UCSD-AML1 (cell line): ENCODE measurements around the gene PIP4K2C.
"Not testable (repeated sequence)": the region's sequence is repeated elsewhere in the genome, so short reads cannot be mapped to it uniquely, and the experiment has no call there.

Source experiments
- DNase-seq: peaks from one replicate; lab custom pipeline; 2025; ENCODE audit not compliant: unreplicated experiment; lab: John Stamatoyannopoulos, UW

The PIP4K2C gene

DNA sequence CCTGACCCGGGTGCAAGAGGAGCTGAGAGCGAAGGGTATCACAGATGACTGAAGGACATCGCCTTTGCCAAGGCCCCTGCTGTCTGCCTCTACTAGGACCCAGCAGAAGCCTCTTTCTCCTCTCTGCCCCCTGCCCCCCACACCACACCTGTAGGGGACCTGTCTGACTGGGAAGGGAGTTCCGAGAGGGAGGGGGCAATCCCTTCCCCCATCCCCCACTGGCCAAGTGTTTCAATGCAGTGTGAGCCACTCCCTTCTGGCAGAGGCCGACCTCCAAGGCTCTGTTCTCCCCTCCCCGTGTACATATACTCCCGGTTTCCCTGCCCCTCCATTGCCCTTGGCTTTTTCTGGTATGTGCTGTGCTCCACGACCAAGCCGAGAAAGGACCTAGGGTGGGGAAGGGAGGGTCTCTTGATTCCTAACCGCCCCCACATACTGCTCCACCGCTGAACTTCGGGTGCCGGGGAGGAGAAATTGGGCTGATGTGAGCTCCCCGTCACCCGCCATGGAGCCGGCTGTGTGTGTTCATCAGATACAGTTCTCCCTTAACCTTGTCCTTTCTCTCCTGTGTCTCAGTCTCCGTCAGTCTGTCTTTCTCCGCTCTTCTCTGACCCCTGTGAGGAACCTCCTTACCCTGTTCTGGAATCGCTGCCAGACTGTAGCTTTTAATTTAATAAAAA, 18.2 kb downstream of the PIP4K2C start:
- no peak for DNase-seq

DNA sequence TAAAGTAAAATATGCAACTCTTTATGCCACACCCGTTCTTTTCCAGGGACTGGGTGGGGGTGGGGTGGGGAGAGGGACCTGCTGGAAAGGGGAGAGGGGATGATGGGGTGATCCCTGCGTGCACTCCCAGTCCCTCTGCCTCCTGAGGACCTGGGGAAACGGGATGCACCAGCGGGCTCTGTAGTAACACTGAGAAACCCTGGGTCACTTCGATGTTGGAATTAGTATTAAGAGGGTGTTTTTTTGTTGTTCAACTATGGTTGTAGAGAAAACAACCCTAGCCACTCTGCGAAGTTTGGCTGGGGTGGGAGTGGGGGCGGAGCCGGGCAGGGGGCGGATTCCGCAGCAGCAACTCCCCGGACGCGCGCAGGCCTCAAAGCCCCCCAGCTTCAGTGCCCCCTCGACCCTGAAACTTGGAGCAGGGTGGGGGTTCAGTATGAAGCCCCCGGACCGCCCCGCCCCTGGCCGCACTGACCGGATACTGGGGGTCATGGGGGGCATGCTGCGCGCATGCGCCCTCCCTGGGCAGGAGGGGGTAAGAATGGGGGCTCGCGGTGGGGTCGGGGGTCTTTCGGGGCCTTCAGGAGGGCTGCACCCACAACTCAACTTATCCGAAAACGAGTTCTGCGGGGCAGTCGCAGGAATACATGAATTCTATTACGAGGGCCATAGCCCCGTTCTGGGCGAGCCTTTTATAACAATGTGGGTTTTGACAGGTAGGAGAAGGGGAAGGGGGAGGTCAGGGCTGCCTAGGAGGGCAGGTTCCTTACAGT, 19.0 kb downstream of the PIP4K2C start:
- no peak for DNase-seq

DNA sequence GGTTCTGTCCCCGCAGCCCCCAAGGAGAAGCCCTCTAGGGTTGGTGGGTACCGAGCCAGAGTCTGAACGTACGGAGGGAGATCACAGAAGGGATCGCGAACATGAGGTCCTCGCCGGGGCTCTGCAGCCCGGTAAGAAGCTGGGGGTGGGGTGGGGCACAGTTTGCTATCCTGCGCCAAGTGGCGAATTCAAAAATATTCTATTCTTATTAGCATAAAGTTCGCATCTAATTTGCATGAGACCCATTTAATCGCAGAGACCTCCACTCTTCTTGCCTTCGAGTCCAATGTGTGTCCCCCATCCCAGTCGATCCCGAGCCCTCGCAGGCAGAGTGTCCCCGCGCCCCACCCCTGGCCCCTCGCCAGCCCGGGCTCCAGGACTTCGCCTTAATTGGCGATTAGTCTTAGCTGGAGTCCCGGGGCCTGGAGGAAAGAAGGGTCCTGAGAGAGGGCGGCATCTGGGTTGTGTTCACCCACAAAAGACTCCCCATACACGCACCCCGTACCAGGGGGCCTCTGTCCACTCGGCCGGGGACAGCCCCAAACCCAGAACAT, 19.6 kb downstream of the PIP4K2C start:
- no peak for DNase-seq

DNA sequence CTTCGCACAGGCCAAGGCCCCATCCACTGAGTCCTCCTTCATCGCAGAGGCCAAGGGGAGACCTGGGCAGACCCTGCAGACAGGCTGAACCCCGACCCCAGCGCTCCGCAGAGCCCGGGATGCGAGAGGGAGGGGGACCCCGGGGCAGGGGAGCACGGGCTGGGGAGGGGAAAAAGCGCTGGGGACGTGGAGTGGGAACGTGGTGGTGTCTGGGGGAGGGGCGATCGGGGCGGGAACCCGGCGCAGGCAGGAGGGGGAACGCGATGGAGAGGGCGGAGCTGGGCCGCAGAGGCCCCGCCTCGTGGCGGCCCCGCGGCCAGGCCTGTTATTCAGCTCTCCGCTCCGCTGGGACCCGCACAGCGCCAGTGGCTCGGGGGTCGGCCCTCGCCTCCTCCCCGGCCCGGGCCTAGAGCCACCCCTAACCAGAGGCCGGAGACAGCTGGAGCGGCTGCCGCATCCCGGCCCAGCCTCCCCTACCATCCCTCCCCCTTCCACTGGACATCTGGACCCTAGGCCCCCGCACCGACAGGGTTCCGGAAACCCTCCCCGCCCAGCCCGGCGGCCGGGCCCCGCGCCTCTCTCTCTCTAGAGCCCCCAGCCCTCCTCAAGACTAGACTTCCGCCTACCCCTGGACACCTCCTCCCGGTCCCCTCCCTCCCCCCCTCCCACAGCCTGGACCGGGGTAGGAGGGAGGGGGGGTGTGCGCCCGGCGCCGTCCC, 20.3 kb downstream of the PIP4K2C start, which contains the start of gene ARHGEF25:
Gene ARHGEF25 (plus strand): TSS at position 328 of the 719 bp plus-strand sequence. CDS start 460 bp downstream, outside the sequence.
- DNase-seq = peak; percentile 28

DNA sequence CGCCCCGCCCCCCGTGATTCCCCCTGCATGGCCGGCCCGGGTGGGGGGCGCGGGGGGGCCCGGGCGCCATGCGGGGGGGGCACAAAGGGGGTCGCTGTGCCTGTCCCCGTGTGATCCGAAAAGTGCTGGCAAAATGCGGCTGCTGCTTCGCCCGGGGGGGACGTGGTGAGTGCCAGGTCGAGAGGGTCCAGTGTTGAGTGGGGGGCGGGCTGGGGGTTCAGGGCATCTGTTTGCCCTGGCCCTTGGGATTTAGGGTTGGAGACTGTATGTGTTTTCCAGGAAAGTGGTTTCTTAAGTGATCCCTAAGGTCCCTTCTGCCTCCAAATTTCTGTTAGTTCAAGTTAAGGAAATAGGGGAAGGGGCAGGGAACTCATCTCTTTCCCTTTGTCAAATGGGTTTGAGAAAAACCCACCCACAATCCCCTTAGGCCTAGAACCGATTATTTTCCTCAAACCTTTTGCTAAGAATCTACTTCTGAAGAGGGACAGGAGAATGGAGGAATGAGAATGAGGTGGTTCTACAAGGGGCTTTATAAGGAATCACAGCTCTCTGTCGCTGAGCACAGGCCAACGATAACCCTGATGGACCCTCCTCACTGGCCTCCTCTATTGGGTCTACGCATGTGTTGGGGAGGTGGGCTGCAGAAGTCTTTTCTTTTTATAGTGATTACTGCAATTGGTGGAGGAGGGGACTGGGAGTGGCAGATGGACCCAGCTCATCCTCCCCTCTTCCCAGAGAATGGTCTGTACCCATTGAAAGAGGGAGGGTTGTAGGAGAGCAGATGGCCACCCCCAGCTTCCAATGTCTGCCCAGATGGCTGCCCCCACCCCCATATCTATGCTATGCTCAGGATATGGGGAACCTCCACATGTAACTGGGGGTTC, 21.1 kb downstream of the PIP4K2C start:
- no peak for DNase-seq

DNA sequence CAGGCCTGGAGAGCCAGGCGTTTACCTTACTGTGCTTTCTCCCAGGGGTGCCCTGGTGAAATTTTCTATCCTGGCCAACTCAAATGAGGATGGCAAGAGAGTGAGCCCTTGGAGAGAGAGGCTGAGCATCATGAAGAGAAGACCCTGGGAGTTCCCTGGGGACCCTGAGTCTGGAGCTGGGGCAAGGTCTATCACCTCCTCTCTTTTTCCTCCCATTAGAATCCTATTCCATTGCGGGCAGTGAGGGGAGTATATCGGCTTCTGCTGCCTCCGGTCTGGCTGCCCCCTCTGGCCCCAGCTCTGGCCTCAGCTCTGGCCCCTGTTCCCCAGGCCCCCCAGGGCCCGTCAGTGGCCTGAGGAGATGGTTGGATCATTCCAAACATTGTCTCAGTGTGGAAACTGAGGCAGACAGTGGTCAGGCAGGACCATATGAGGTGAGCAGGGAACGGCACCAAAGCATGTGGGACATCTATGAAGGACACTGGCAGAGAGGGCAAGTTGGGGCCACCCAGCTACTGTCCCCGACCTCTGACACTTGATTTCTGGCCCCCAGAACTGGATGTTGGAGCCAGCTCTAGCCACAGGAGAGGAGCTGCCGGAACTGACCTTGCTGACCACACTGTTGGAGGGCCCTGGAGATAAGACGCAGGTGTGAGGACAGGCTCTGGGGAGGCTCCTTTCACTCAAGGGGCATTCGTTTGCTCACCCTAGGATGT, 21.9 kb downstream of the PIP4K2C start:
- no peak for DNase-seq

DNA sequence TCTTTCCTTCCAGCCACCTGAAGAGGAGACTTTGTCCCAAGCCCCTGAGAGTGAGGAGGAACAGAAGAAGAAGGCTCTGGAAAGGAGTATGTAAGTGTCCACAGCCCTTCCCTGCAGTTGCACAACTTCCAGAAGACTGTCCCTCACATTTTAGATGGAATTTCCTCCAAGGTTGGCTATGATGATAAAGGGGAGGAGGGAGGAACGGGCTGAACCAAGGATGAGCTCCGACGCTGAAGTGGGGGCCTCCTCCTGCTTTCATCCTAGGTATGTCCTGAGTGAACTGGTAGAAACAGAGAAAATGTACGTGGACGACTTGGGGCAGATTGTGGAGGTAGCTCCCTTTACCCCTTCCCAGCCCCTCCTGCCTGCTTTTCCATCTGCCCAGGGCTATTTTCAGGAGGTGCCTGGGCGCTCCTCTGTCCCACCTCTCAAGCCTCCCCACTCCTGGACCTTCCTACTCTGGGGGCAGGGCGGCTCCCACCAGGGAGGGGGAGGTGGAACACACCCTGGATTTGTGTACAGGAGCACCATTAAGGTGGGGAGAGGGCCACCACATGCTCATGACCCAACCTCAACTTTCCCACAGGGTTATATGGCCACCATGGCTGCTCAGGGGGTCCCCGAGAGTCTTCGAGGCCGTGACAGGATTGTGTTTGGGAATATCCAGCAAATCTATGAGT, 22.6 kb downstream of the PIP4K2C start:
- DNase-seq = no peak

DNA sequence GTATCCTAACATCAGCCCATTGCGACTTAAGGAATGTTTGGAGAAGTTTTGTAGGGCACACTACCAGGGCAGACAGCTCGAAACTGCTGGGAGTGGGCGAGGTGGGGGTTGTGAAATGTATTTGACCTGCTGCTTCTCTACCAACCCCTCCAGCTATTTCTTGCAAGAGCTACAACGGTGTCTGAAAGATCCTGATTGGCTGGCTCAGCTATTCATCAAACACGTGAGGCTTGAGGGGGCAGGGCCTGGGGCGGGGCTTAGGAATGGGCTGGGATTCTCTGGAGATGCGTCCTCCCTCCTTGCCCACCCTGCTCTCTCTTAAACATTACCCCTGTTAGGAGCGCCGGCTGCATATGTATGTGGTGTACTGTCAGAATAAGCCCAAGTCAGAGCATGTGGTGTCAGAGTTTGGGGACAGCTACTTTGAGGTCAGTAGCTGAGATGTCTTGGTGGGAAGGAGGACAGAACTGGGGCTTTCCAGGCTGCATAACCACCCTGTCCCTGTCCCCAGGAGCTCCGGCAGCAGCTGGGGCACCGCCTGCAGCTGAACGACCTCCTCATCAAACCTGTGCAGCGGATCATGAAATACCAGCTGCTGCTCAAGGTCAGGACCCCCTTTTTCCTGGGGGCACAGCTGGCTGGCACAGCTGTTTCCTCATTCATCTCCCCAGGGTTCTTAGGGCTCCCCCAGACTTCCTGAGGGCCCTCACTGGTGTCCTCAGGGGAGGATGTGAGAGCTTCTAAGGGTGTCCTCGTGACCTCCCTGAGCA, 23.4 kb downstream of the PIP4K2C start:
- DNase-seq = no peak

DNA sequence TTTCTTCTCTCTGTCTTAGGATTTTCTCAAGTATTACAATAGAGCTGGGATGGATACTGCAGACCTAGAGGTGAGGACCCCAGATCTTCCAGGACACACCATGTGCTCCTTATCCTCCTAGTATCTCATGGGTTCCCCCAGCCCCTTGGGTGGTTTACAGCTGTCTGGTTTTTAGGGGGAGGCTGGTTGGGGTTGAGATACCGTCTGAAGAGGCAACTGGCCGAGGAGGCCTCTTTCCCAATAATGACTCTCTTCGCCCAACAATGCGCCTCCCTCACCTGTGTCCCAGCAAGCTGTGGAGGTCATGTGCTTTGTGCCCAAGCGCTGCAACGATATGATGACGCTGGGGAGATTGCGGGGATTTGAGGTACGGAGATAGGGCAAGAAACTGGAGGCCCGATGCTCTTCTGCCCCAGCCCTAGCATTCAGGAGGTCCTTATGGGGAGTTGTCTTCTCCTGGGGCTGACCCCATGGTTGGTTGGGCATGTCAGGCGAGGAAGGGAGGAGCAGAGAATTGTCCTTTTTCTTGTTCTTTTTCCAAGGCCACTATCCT, 24.0 kb downstream of the PIP4K2C start:
- no peak for DNase-seq

DNA sequence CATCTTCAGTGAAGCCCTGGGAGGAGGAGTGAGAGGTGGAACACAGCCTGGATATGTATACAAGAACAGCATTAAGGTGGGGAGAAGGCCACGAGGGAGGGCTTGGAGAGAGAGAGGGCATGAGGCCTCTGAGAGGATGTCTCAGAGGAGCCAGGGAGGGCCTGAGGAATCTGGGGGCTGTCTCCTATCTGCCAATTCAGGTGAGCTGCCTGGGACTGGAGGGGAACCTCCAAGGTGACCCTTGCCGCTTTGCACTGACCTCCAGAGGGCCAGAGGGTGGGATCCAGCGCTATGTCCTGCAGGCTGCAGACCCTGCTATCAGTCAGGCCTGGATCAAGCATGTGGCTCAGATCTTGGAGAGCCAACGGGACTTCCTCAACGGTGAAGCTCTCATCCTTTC, 24.6 kb downstream of the PIP4K2C start:
- DNase-seq = no peak

DNA sequence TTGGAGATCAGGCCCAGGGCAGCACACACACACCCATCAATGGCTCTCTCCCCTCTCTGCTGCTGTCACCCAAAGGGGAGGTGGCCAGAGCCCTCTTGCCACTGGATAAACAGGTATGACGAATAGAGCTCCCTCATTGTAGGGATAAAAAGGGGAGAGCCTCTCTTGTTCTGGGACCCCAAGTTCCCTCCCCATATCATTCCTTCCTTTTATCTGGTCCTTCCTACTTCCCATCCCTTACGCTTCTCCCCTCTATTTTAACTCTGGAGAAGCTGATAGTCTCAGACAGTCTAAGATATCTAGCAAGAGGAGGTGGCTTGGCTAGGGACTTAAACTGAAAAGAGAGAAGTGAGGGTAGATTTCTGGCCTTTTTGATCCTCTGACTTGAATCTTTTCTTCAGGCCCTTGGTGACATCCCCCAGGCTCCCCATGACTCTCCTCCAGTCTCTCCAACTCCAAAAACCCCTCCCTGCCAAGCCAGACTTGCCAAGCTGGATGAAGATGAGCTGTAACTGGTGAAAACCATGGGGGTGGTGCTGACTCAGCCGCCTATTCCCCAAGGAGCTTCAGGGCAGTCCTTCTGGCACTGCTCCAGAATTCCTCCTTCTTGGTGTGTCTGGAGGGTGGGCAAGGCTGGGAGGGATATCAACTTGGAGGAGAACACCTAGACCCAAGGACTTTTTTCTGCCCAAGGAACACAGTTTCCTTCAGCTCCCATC, 25.6 kb downstream of the PIP4K2C start:
- DNase-seq = no peak

DNA sequence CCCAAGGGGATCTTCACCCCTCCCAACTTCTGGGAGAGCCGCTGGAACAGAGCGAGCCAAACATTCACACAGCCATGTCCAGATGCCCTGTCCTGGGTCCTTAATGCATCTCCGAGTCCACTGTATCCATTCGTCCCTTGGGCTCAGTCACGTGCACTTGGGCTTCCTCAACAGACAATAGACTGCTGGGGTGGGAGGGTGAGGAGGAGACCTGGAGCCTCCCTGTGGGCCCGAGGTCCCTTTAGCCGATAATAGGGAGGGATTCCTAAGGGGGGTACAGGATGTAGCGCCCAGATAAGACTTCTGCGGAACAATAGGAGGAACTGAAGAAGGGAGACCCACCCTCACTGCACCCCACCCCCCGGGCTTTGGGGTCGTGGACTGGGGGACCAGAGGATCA, 26.9 kb downstream of the PIP4K2C start:
- no peak for DNase-seq

DNA sequence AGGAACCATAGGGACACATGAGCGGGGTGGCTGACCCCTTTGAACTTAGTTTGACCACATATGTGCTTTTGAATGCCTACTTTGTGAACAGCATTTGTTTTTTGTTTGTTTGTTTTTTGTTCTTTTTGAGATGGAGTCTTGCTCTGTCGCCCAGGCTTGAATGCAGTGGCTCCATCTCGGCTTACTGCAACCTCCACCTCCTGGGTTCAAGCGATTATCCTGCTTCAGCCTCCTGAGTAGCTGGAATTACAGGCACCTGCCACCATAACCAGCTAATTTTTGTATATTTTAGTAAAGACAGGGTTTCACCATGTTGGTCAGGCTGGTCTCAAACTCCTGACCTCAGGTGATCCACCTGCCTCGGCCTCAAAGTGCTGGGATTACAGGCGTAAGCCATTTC, 27.4 kb downstream of the PIP4K2C start:
- DNase-seq = not testable (repeated sequence)

DNA sequence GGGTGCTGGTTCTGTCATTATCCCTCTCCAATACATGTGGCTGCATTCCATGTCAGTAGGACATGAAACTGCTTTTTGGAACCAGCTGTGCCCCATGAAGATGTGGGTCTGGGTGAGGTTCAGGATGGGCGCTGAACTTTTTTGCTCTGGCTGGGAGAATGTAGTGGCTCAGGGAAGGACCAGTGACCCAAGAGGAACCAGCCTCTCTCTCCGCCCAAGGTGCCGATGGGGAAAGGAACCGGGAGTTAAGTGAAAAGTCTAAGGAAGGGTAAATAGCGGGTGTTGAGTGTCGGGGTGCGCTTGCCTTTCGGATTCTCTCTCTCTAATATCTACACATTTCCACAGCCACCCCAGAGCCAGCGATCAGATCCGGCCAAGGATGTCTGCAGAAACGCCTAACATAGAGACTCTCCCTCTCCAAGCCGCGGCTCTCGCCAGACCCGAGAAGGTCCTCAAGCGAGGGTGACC, 28.0 kb downstream of the PIP4K2C start:
- no peak for DNase-seq

DNA sequence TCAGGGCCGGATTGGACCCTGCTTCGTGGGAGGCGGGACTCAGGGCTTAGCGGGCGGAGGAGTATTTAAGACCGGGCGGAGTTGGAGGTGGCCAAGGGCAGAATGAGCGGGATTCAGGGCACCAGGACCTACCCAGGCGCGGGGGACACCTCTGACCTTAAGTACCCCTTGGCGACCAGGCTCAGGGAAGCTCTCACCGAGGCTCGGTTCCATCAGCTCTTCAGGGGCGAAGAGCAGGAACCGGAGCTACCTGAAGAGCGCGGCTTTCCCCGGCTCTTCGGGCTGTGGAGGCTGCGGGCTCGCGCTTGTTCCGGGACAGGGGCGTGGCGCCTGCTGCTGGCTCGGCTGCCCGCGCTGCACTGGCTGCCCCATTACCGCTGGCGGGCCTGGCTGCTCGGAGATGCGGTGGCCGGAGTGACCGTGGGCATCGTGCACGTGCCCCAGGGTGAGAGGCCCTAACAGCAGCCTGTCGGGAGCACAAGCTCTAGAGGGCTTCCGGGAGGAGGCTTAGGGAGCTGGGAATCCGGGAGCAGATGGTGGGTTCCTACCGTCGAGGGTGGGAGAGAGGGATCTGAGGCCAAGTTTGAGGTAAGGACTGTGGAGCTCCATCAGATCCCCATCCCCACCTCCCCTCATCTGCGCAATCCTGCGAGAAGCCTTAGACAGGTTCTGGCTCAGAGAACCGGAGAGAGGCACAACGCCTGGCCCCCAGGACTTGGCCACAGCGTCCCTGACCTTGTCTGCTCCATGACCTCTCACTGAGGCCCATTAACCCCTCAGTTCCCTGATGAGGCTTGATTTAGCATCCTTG, 28.6 kb downstream of the PIP4K2C start:
- DNase-seq = no peak

DNA sequence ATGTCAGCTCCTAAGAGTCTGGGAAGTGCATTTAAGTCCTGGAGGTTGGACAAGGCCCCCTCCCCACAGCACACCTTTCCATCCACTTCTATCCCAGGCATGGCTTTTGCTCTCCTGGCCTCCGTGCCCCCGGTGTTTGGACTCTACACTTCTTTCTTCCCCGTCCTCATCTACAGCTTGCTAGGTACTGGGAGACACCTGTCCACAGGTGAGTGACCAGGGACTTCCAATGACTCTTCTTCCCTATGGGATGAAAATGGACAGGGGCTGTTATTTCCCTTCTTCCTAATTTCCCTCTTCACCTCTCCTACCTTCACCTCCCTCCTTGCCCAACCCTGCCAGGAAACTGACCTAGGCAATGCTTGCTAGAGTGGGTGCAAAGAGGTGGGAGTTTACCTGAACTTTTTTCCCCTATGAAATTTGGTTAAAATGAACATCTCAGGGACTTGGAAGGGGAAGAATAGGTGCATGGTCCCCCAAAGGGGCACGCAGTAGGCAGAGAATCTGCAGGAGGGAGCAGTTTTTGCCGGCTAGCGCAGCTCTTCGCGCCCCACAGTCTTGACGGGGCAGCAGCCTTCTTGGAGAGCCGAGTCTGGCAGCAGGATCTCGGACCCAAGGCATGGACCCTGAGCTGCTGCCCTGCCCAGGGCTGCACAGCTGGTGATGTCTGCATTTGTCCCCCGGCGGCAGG, 29.4 kb downstream of the PIP4K2C start:
- no peak for DNase-seq
